SK-N-SH treated with all-trans-retinoic acid at 6 μM for 48 hours (cell line): Measurements from ENCODE around the gene TPM4.

Source experiments
- ARNTL ChIP-seq: fragments of 450-650 bp; formaldehyde crosslinking; IDR thresholded peaks from 2 replicates; pipeline ENCODE4 v1.5.0; 2020; ENCODE audit warnings: low read depth, mild to moderate bottlenecking, moderate library complexity, borderline replicate concordance
- PATZ1 ChIP-seq: fragments of 250-450 bp; sonication (Bioruptor Pico); IDR thresholded peaks from 2 replicates; pipeline ENCODE4 v1.8.0; 2020; ENCODE audit warnings: mild to moderate bottlenecking, moderate library complexity, borderline replicate concordance
- ZNF70 ChIP-seq: fragments of 450-650 bp; formaldehyde crosslinking; IDR thresholded peaks from 2 replicates; pipeline ENCODE4 v1.5.0; 2020; ENCODE audit warnings: mild to moderate bottlenecking, moderate library complexity

- TF ChIP-seq ARNTL (no peak), PATZ1 (CRISPR knock-in tag) (no peak), ZNF70 (CRISPR knock-in tag) (no peak)
These were observed 9.6 kb upstream of the TPM4 start for GRCh38 chr19:16066611-16067104.
